RWPE2 (cell line): ENCODE data around the gene ZFAND4.
A peak's percentile ranks its signal among the peaks of the same experiment; 100 is the strongest.
"Not testable (repeated sequence)": the region's sequence is repeated elsewhere in the genome, so short reads cannot be mapped to it uniquely, and the experiment has no call there.

Experiments
- ATAC-seq: fragments of 200-7000 bp; cut with Tn5 transposase; 3 replicates; pipeline ENCODE4 v1.9.1; 2021; ENCODE audit warnings: low read depth
- DNase-seq: peaks from one replicate; pipeline ENCODE4 v3.0.0-alpha.2; 2020; ENCODE audit warnings: low spot score
- H3K27ac ChIP-seq: fragments of 450-650 bp; 2 replicates; pipeline ENCODE4 v1.5.1; 2017; ENCODE audit warnings: mild to moderate bottlenecking; ENCODE audit not compliant: poor library complexity, severe bottlenecking
- H3K27me3 ChIP-seq: fragments of 250-450 bp; sonication (Bioruptor Pico); 2 replicates; pipeline ENCODE4 v1.5.1; 2021; ENCODE audit warnings: mild to moderate bottlenecking, moderate library complexity; ENCODE audit not compliant: insufficient read depth, poor library complexity, severe bottlenecking
- H3K36me3 ChIP-seq: fragments of 250-450 bp; sonication (Bioruptor Pico); 2 replicates; pipeline ENCODE4 v1.5.1; 2020; ENCODE audit warnings: low read depth, mild to moderate bottlenecking, moderate library complexity
- H3K4me1 ChIP-seq: fragments of 250-450 bp; sonication (Bioruptor Pico); 2 replicates; pipeline ENCODE4 v1.5.1; 2021; ENCODE audit warnings: mild to moderate bottlenecking, moderate library complexity; ENCODE audit not compliant: insufficient read depth, poor library complexity, severe bottlenecking
- H3K4me3 ChIP-seq: fragments of 250-450 bp; sonication (Bioruptor Pico); 2 replicates; pipeline ENCODE4 v1.5.1; 2021; ENCODE audit warnings: mild to moderate bottlenecking, moderate library complexity; ENCODE audit not compliant: severe bottlenecking
- H3K9me3 ChIP-seq: fragments of 250-450 bp; sonication (Bioruptor Pico); 2 replicates; pipeline ENCODE4 v1.5.1; 2021; ENCODE audit warnings: mild to moderate bottlenecking, moderate library complexity; ENCODE audit not compliant: severe bottlenecking
- CTCF ChIP-seq: fragments of 450-650 bp; IDR thresholded peaks from one replicate; pipeline ENCODE4 v1.5.1; 2017; ENCODE audit warnings: mild to moderate bottlenecking, moderate library complexity; ENCODE audit not compliant: poor library complexity, severe bottlenecking

Gene ZFAND4

GRCh38 chr10:45675388-45675787 lies 2.8 kb upstream of the ZFAND4 start:
- Histone ChIP-seq H3K36me3 (no peaks in the 10 kb centered on the region), H3K27me3 (no peaks in the 10 kb centered on the region), H3K9me3 (no peaks in the 10 kb centered on the region), H3K27ac (no peak overlapping the region), H3K4me3 (no peak overlapping the region), H3K4me1 (no peaks in the 10 kb centered on the region)
- no peak for TF ChIP-seq CTCF
- ATAC-seq (no peak), DNase-seq (no peak)

GRCh38 chr10:45673074-45673648 lies 589 bp upstream of the ZFAND4 start:
- peak overlapping the region; percentile 44 for H3K27ac ChIP-seq
- no peaks in the 10 kb centered on the region for H3K9me3 ChIP-seq
- no peak for TF ChIP-seq CTCF
- ATAC-seq (no peak), DNase-seq (no peak)
- no peaks in the 10 kb centered on the region for H3K27me3 ChIP-seq
- H3K36me3 ChIP-seq, result no peaks in the 10 kb centered on the region
- no peaks in the 10 kb centered on the region for H3K4me1 ChIP-seq
- peak overlapping the region; percentile 67 for H3K4me3 ChIP-seq

- not testable (repeated sequence) for ATAC-seq, H3K4me1 ChIP-seq, H3K36me3 ChIP-seq, H3K9me3 ChIP-seq, H3K27me3 ChIP-seq, DNase-seq, H3K27ac ChIP-seq, H3K4me3 ChIP-seq
Measured at GRCh38 chr10:45671300-45671699, 1.3 kb downstream of the ZFAND4 start.

GRCh38 chr10:45669897-45670296 lies 2.7 kb downstream of the ZFAND4 start:
- not testable (repeated sequence) for H3K27ac ChIP-seq, H3K4me3 ChIP-seq, H3K27me3 ChIP-seq, H3K4me1 ChIP-seq, H3K36me3 ChIP-seq, ATAC-seq, DNase-seq, H3K9me3 ChIP-seq

GRCh38 chr10:45660876-45661411 lies 11.6 kb downstream of the ZFAND4 start:
- no peaks in the 10 kb centered on the region for H3K4me1 ChIP-seq
- ATAC-seq (no peak), DNase-seq (no peak)
- no peak for TF ChIP-seq CTCF
- no peaks in the 10 kb centered on the region for H3K27me3 ChIP-seq
- no peak overlapping the region for H3K27ac ChIP-seq
- no peaks in the 10 kb centered on the region for H3K9me3 ChIP-seq
- H3K36me3 ChIP-seq, result no peaks in the 10 kb centered on the region
- no peak overlapping the region for H3K4me3 ChIP-seq
